H1 (cell line): ENCODE data around the gene GKN2. TPM values are rescaled to one million over a fixed set of nuclear protein-coding genes. Genes with fewer than 3 reads are reported as not detected.

Experiments used
- CTCF ChIA-PET: fragments of 300-600 bp; sonication (Branson Sonifier 250); formaldehyde crosslinking; loops from one replicate; lab custom pipeline; 2021; ENCODE audit not compliant: partially characterized antibody; lab: Charles Lee
- POLR2A ChIA-PET: fragments of 300-600 bp; sonication (Branson Sonifier 250); formaldehyde crosslinking; loops from one replicate; lab custom pipeline; 2021; ENCODE audit warnings: inconsistent platforms; ENCODE audit not compliant: partially characterized antibody; lab: Charles Lee
- DNase-seq, 2 experiments: peaks; one replicate each; pipeline versions ENCODE4 v3.0.0 to v3.0.0-alpha.2; 2010 to 2022; ENCODE audit warnings: low spot score in 2 of 2, low read depth in 1 of 2, mixed read lengths in 1 of 2
- FAIRE-seq: peaks from 2 replicates; lab custom pipeline; 2011; peaks lifted over from hg19 to GRCh38; lab: Jason Lieb, UNC
- H2AFZ ChIP-seq: 2 replicates; pipeline ENCODE4 v1.8.1; 2012; ENCODE audit warnings: low read length, inconsistent platforms
- H2AK5ac ChIP-seq: 2 replicates; pipeline ENCODE4 v1.6.1; 2013; ENCODE audit warnings: low read depth, low read length
- H2BK120ac ChIP-seq: replicated peaks from 2 replicates; pipeline ENCODE3; 2013; ENCODE audit warnings: low read depth, low read length, inconsistent platforms
- H2BK12ac ChIP-seq: 2 replicates; pipeline ENCODE4 v1.6.1; 2013; ENCODE audit warnings: low read depth, low read length
- H2BK15ac ChIP-seq: 2 replicates; pipeline ENCODE4 v1.6.1; 2013; ENCODE audit warnings: low read length
- H2BK20ac ChIP-seq: 2 replicates; pipeline ENCODE4 v1.6.1; 2013; ENCODE audit warnings: low read length
- H2BK5ac ChIP-seq: 2 replicates; pipeline ENCODE4 v1.6.1; 2013; ENCODE audit warnings: low read depth, low read length
- H3K14ac ChIP-seq: 2 replicates; pipeline ENCODE4 v1.6.1; 2013; ENCODE audit warnings: inconsistent platforms; ENCODE audit not compliant: insufficient read length
- H3K18ac ChIP-seq: 2 replicates; pipeline ENCODE4 v1.6.1; 2013; ENCODE audit warnings: low read length; ENCODE audit errors: extremely low read depth
- H3K23ac ChIP-seq: 2 replicates; pipeline ENCODE4 v1.6.1; 2013; ENCODE audit warnings: inconsistent platforms; ENCODE audit not compliant: insufficient read length
- H3K23me2 ChIP-seq: 2 replicates; pipeline ENCODE4 v1.6.1; 2013; ENCODE audit warnings: low read depth, low read length
- H3K27ac ChIP-seq: 2 replicates; pipeline ENCODE4 v1.6.1; 2011; ENCODE audit warnings: low read depth, low read length, inconsistent platforms
- H3K27me3 ChIP-seq, 4 experiments: replicated peaks in 1 of 4; 1 replicate in 1 of 4; 2 replicates in 3 of 4; pipeline versions ENCODE4 v1.6.1 to v1.8.1; 2011 to 2013; ENCODE audit warnings: low read length in 3 of 4, mild to moderate bottlenecking in 3 of 4, inconsistent platforms in 2 of 4, mixed read lengths in 2 of 4, moderate library complexity in 1 of 4; ENCODE audit not compliant: control insufficient read depth in 3 of 4, insufficient read depth in 3 of 4; ENCODE audit errors: extremely low read depth in 1 of 4
- H3K36me3 ChIP-seq, 4 experiments: 2 replicates each; pipeline versions ENCODE4 v1.6.1 to v1.8.1; 2011 to 2013; ENCODE audit warnings: mild to moderate bottlenecking in 4 of 4, low read length in 3 of 4, moderate library complexity in 2 of 4, control low read depth in 1 of 4, inconsistent platforms in 1 of 4; ENCODE audit not compliant: insufficient read depth in 4 of 4, control insufficient read depth in 2 of 4
- H3K4ac ChIP-seq: replicated peaks from 2 replicates; pipeline ENCODE3; 2013; ENCODE audit warnings: low read length, low read depth, mixed read lengths, inconsistent platforms; ENCODE audit not compliant: insufficient read length
- H3K4me1 ChIP-seq, 4 experiments: replicated peaks in 1 of 4; 1 replicate in 1 of 4; 2 replicates in 3 of 4; pipeline versions ENCODE4 v1.6.1 to v1.8.1; 2011 to 2013; ENCODE audit warnings: low read length in 3 of 4, inconsistent platforms in 2 of 4, mixed read lengths in 1 of 4; ENCODE audit not compliant: insufficient read depth in 4 of 4, control insufficient read depth in 3 of 4
- H3K4me2 ChIP-seq, 2 experiments: 2 replicates each; pipeline versions ENCODE4 v1.6.1 to v1.8.1; 2011 to 2013; ENCODE audit warnings: low read depth in 2 of 2, low read length in 2 of 2, control low read depth in 1 of 2, inconsistent platforms in 1 of 2, mild to moderate bottlenecking in 1 of 2; ENCODE audit not compliant: insufficient read depth in 1 of 2
- H3K4me3 ChIP-seq, 4 experiments: fragments of 200-600, 300-600 bp in 1 of 4; sonication (generic), shearing (Covaris generic), sonication (Bioruptor Twin) in 1 of 4; 2 replicates each; pipeline versions ENCODE4 v1.5.1 to v1.8.1; 2011 to 2016; ENCODE audit warnings: low read length in 4 of 4, low read depth in 3 of 4, control low read depth in 2 of 4, inconsistent platforms in 2 of 4, mild to moderate bottlenecking in 2 of 4, mixed read lengths in 1 of 4, moderate library complexity in 1 of 4; ENCODE audit not compliant: insufficient read depth in 2 of 4; ENCODE audit errors: extremely low read depth in 1 of 4
- H3K56ac ChIP-seq: replicated peaks from 2 replicates; pipeline ENCODE3; 2013; ENCODE audit warnings: low read depth, mild to moderate bottlenecking, mixed read lengths, low read length, inconsistent platforms; ENCODE audit not compliant: insufficient read length
- H3K79me1 ChIP-seq: 2 replicates; pipeline ENCODE4 v1.6.1; 2013; ENCODE audit warnings: low read depth, low read length, control low read depth
- H3K79me2 ChIP-seq, 2 experiments: 2 replicates each; pipeline versions ENCODE4 v1.6.1 to v1.8.1; 2012 to 2013; ENCODE audit warnings: low read length in 2 of 2, mild to moderate bottlenecking in 2 of 2, inconsistent platforms in 1 of 2; ENCODE audit not compliant: insufficient read depth in 2 of 2, control insufficient read depth in 1 of 2
- H3K9ac ChIP-seq, 4 experiments: replicated peaks in 1 of 4; 1 replicate in 1 of 4; 2 replicates in 3 of 4; pipeline versions ENCODE4 v1.6.1 to v1.8.1; 2011 to 2013; ENCODE audit warnings: low read depth in 3 of 4, low read length in 3 of 4, control low read depth in 2 of 4, mild to moderate bottlenecking in 2 of 4, moderate library complexity in 2 of 4, inconsistent platforms in 1 of 4; ENCODE audit errors: extremely low read depth in 1 of 4
- H3K9me3 ChIP-seq, 2 experiments: 2 replicates each; pipeline versions ENCODE4 v1.6.1 to v1.8.1; 2012 to 2013; ENCODE audit warnings: mild to moderate bottlenecking in 2 of 2, moderate library complexity in 2 of 2, control low read depth in 1 of 2, inconsistent platforms in 1 of 2, low read depth in 1 of 2, low read length in 1 of 2, mixed read lengths in 1 of 2; ENCODE audit not compliant: insufficient read depth in 2 of 2
- H4K20me1 ChIP-seq, 2 experiments: replicated peaks in 1 of 2; 2 replicates each; pipeline versions ENCODE3 to v1.8.1; 2011 to 2013; ENCODE audit warnings: inconsistent platforms in 2 of 2, low read length in 2 of 2, mild to moderate bottlenecking in 1 of 2; ENCODE audit not compliant: insufficient read depth in 2 of 2, control insufficient read depth in 1 of 2
- H4K5ac ChIP-seq: 2 replicates; pipeline ENCODE4 v1.6.1; 2013; ENCODE audit warnings: low read length, low read depth, mixed read lengths, inconsistent platforms; ENCODE audit not compliant: insufficient read length
- H4K8ac ChIP-seq: 2 replicates; pipeline ENCODE4 v1.8.0; 2013; ENCODE audit warnings: mild to moderate bottlenecking, moderate library complexity, low read length, inconsistent platforms; ENCODE audit not compliant: insufficient read depth; ENCODE audit errors: extremely low read depth
- H4K91ac ChIP-seq: replicated peaks from 2 replicates; pipeline ENCODE3; 2013; ENCODE audit warnings: low read length, mixed read lengths, inconsistent platforms; ENCODE audit not compliant: insufficient read length
- BACH1 ChIP-seq: IDR thresholded peaks from 2 replicates; pipeline ENCODE4 v1.6.1; 2012; ENCODE audit warnings: low read length, improper control_type of control experiment
- CHD1 ChIP-seq: IDR thresholded peaks from 2 replicates; pipeline ENCODE4 v1.6.1; 2012; ENCODE audit warnings: low read depth, low read length, improper control_type of control experiment
- CHD2 ChIP-seq: IDR thresholded peaks from 2 replicates; pipeline ENCODE4 v1.6.1; 2012; ENCODE audit warnings: low read length, improper control_type of control experiment
- EGR1 ChIP-seq: IDR thresholded peaks from 2 replicates; pipeline ENCODE4 v1.6.1; 2011; ENCODE audit warnings: low read depth, low read length, borderline replicate concordance
- EP300 ChIP-seq, 2 experiments: IDR thresholded peaks; 1 replicate in 1 of 2; 2 replicates in 1 of 2; pipeline ENCODE4 v1.6.1; 2011 to 2012; ENCODE audit warnings: low read depth in 2 of 2, low read length in 2 of 2, mild to moderate bottlenecking in 2 of 2, borderline replicate concordance in 1 of 2, inconsistent platforms in 1 of 2, moderate library complexity in 1 of 2
- HDAC2 ChIP-seq, 2 experiments: fragments of 300-600 bp in 1 of 2; sonication (generic) in 1 of 2; IDR thresholded peaks; 2 replicates each; pipeline ENCODE4 v1.6.1; 2011 to 2012; ENCODE audit warnings: low read depth in 2 of 2, low read length in 2 of 2, mild to moderate bottlenecking in 2 of 2, moderate library complexity in 2 of 2, borderline replicate concordance in 1 of 2, inconsistent platforms in 1 of 2
- HDAC6 ChIP-seq: IDR thresholded peaks from one replicate; pipeline ENCODE4 v1.7.1; 2012; ENCODE audit warnings: low read depth, mild to moderate bottlenecking, inconsistent platforms, low read length, moderate library complexity
- KDM5A ChIP-seq: fragments of 200-600 bp; IDR thresholded peaks from 2 replicates; pipeline ENCODE4 v1.7.1; 2012; ENCODE audit warnings: mild to moderate bottlenecking, low read length, inconsistent platforms, mixed read lengths
- NANOG ChIP-seq: IDR thresholded peaks from 2 replicates; pipeline ENCODE4 v1.6.1; 2011; ENCODE audit warnings: low read length, low read depth, mild to moderate bottlenecking, inconsistent platforms; ENCODE audit not compliant: insufficient read depth, poor library complexity, severe bottlenecking
- POLR2A ChIP-seq, 2 experiments: IDR thresholded peaks; 1 replicate in 1 of 2; 2 replicates in 1 of 2; pipeline ENCODE4 v1.6.1; 2011; ENCODE audit warnings: low read depth in 2 of 2, low read length in 2 of 2, mild to moderate bottlenecking in 2 of 2; ENCODE audit errors: control extremely low read depth in 1 of 2
- SUZ12 ChIP-seq: fragments of 200-600 bp; sonication (generic); IDR thresholded peaks from 2 replicates; pipeline ENCODE4 v1.6.1; 2012; ENCODE audit warnings: mild to moderate bottlenecking, inconsistent platforms, low read length, moderate library complexity, mixed read lengths
- WGBS, 2 experiments: shearing (Covaris generic) in 1 of 2; methylation state at CpG; one replicate each; pipeline versions ENCODE4 v1.1.6 to v1.1.7; 2013 to 2015; ENCODE audit warnings: low lambda C conversion rate in 2 of 2, mixed read lengths in 2 of 2, inconsistent platforms in 1 of 2, low coverage in 1 of 2, missing lambda C conversion rate in 1 of 2; ENCODE audit not compliant: insufficient replicate concordance in 2 of 2, insufficient coverage in 1 of 2, insufficient read length in 1 of 2; ENCODE audit errors: extremely low coverage in 1 of 2, missing lambda C conversion rate in 1 of 2; 5-methylcytosine and 5-hydroxymethylcytosine counted together
- polyA plus RNA-seq, 7 experiments: library from polyadenylated mRNA; depleted of rRNA in 3 of 7; stranded (reverse) in 5 of 7; unstranded in 2 of 7; fragments of >200 nt in 5 of 7; fragments of 200-250 nt in 2 of 7; gene quantifications; 1 replicate in 5 of 7; 2 replicates in 1 of 7; 4 replicates in 1 of 7; pipeline versions ENCODE4 v1.2.1 to v1.2.3, GENCODE V29; 2011 to 2013; ENCODE audit warnings: missing spikeins in 2 of 7, mixed read lengths in 2 of 7
- total RNA-seq: library from RNA; stranded (reverse); fragmentation: NEBNext Ultra II Directional; extraction: Animal tissue kit (Norgen Biotek cat#: 25700); gene quantifications from 2 replicates; pipeline ENCODE4 v1.2.1, GENCODE V29; 2021
- TF ChIP-seq, protein P1 (sequence below): IDR thresholded peaks from 2 replicates; pipeline ENCODE4 v1.6.1; 2012; ENCODE audit warnings: inconsistent platforms
- TF ChIP-seq, protein P2 (sequence below): IDR thresholded peaks from 2 replicates; pipeline ENCODE4 v1.6.1; 2011; ENCODE audit warnings: low read length, improper control_type of control experiment

The GKN2 gene
- total and polyA plus RNA-seq, 2 of the 8 experiments (the other 6 are each of a cell fraction or from before 2014, with no cell fraction given): not detected

DNA sequence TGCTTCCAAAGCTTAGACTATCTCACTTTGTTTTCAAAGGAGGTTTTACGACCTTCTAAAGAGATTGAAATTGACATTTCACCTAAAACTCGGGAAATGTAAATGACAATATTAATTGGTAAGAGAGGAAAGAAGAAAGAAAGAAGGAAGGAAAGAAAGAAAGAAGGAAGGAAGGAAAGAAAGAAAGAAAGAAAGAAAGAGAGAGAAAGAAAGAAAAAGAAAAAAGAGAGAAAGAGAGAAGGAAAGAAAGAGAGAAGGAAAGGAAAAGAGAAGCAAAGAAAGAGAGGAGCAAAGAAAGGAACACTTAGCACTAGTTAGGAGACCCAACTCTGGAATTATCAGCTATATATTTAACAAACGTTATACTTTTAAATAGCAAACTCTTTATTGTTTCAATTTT lies 25.4 kb upstream of the GKN2 start:
- no peak overlapping the region for H3K56ac ChIP-seq
- TF ChIP-seq HDAC2 (IDR thresholded peaks at IDR 0.05; ENCODE audit: borderline replicate concordance in 1 of 2, low read depth in 2 of 2, low read length in 2 of 2) (no peak), KDM5A (no peak), SUZ12 (no peak), HDAC6 (no peak), BACH1 (no peak), NANOG (no peak), EP300 (IDR thresholded peaks at IDR 0.05; ENCODE audit: borderline replicate concordance in 1 of 2, low read depth in 2 of 2, low read length in 2 of 2) (no peak), EGR1 (no peak), POLR2A (IDR thresholded peaks at IDR 0.05; ENCODE audit: control extremely low read depth in 1 of 2, low read depth in 2 of 2, low read length in 2 of 2) (no peak), CHD2 (no peak), CHD1 (no peak)
- TF ChIP-seq, protein P1, sequence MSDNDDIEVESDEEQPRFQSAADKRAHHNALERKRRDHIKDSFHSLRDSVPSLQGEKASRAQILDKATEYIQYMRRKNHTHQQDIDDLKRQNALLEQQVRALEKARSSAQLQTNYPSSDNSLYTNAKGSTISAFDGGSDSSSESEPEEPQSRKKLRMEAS: no peak
- TF ChIP-seq, protein P2, sequence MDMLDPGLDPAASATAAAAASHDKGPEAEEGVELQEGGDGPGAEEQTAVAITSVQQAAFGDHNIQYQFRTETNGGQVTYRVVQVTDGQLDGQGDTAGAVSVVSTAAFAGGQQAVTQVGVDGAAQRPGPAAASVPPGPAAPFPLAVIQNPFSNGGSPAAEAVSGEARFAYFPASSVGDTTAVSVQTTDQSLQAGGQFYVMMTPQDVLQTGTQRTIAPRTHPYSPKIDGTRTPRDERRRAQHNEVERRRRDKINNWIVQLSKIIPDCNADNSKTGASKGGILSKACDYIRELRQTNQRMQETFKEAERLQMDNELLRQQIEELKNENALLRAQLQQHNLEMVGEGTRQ: no peak

More for the DNA sequence above, 25.4 kb upstream of the GKN2 start:
- Histone ChIP-seq H2BK20ac (no peak overlapping the region), H3K79me2 (no peaks in the 10 kb centered on the region), H3K4me2 (no peak overlapping the region), H3K18ac (no peak overlapping the region), H2AFZ (no peak overlapping the region), H3K9ac (no peak overlapping the region), H2BK120ac (no peak overlapping the region), H3K4ac (no peak overlapping the region), H3K27me3 (no peaks in the 10 kb centered on the region), H3K4me3 (no peak overlapping the region), H4K91ac (no peak overlapping the region), H4K5ac (no peak overlapping the region), H3K36me3 (no peaks in the 10 kb centered on the region), H3K27ac (no peak overlapping the region), H3K9me3 (no peaks in the 10 kb centered on the region), H2AK5ac (no peak overlapping the region), H3K23ac (no peak overlapping the region), H3K79me1 (no peaks in the 10 kb centered on the region), H3K23me2 (no peaks in the 10 kb centered on the region), H2BK5ac (no peak overlapping the region), H2BK12ac (no peak overlapping the region), H3K4me1 (no peaks in the 10 kb centered on the region), H3K14ac (no peak overlapping the region), H2BK15ac (no peak overlapping the region), H4K8ac (no peak overlapping the region), H4K20me1 (no peaks in the 10 kb centered on the region)
- POLR2A ChIA-PET: interaction anchor here (0.7 kb wide), 1 partner anchor 942 kb away, joined by 4 read pairs; no protein-coding TSS in a partner anchor
- no peak for FAIRE-seq
- WGBS, 2 experiments: 90% methylated on average over 3 of the region's 3 CpGs; no CpG with 5 or more reads in 1 of the 2 experiments
- no peak for DNase-seq
- CTCF ChIA-PET: interaction anchor here (2.0 kb wide), 1 partner anchor 34 kb away, joined by 4 read pairs; no protein-coding TSS in a partner anchor
